ENCODE measurements around the gene SYCE3. TPM values are rescaled to one million over a fixed set of nuclear protein-coding genes. Genes with fewer than 3 reads are reported as not detected.

SYCE3 gene
- total and polyA plus RNA-seq, 8 donors, result 0.45 to 0.80 (median 0.63) TPM; not detected in 5

DNA sequence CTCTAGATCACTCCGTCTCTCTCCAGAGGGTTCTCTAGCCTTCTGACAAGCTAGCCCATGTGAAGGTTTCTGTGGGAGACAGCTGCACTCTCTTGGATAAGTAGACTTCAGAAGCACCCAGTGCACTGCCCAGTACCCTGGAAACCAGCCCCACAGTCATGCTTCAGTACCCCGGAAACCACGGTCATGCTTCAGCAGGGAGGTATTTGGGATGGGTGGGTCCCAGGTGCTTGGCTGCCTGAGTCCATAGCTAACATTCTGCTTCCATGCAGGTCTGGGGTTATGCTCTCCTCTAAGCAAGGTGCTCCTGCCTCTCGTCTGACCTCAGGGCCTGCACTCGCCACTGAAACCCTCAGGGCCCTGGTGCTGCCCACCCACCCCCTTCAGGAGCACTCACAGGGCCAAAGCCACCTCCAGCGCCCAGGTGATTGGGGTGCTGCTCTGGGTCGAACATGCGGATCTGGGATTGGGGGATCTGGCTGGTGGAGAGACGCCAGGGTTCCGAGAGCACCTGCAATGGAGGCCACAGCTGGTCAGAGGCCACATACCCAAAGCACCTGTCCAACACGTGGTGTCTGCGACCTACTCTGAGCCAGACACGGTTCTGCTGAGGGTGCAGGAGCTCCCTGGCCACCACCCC lies 7.3 kb upstream of the SYCE3 start:
- DNase-seq, result peak in 1 of 6 donors; percentile 57

DNA sequence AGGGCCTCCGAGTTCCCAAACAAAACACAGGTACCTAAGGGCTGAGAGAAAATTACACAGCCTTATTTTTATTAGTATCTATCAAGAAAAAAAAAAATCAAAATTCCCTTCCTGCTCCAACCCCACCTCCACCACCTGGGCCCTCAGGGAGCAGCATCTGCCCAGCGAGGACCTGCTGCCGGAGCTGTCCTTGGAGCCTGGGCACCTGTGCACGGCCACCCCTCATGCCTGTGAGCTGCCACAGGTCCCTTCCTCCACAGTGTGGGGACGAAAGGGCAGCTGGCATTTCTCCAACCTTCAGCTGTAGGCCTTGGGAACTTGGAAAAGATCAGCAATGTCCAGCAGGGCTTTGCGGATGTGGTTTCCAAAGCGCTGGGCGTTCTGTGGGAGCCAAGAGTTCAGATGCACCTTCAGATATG lies 6.3 kb upstream of the SYCE3 start:
- Histone ChIP-seq H3K27ac (peak overlapping the region in 3 of 4 donors; percentile 2 to 39 (median 16)), H3K9me3 (no peaks in the 10 kb centered on the region), H3K27me3 (no peaks in the 10 kb centered on the region), H3K36me3 (peaks cover 0 to 16% (median 0%) of the 10 kb centered on the region in 3 donors), H3K4me3 (no peak overlapping the region), H3K4me1 (peaks cover 0 to 14% (median 6%) of the 10 kb centered on the region in 3 donors)
- WGBS, 2 donors, result 34 to 44% methylated on average over 8 of the region's 8 CpGs
- DNase-seq, result peak; percentile 62 to 76 (median 68)
- TF ChIP-seq, protein P1, sequence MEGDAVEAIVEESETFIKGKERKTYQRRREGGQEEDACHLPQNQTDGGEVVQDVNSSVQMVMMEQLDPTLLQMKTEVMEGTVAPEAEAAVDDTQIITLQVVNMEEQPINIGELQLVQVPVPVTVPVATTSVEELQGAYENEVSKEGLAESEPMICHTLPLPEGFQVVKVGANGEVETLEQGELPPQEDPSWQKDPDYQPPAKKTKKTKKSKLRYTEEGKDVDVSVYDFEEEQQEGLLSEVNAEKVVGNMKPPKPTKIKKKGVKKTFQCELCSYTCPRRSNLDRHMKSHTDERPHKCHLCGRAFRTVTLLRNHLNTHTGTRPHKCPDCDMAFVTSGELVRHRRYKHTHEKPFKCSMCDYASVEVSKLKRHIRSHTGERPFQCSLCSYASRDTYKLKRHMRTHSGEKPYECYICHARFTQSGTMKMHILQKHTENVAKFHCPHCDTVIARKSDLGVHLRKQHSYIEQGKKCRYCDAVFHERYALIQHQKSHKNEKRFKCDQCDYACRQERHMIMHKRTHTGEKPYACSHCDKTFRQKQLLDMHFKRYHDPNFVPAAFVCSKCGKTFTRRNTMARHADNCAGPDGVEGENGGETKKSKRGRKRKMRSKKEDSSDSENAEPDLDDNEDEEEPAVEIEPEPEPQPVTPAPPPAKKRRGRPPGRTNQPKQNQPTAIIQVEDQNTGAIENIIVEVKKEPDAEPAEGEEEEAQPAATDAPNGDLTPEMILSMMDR (IDR thresholded peaks at IDR 0.05), result no peak
- ATAC-seq, result peak; percentile 54 to 83 (median 72)
- intact Hi-C loops (cut with DNase I), result no loop called here
- FAIRE-seq, result no peak

More for the DNA sequence above, 7.3 kb upstream of the SYCE3 start:
- FAIRE-seq (no peak), ATAC-seq (peak in 1 of 4 donors; percentile 12)
- WGBS, 2 donors, result 83 to 88% methylated on average over 13 of the region's 13 CpGs
- Histone ChIP-seq H3K27me3 (no peaks in the 10 kb centered on the region), H3K9me3 (no peaks in the 10 kb centered on the region), H3K27ac (no peak overlapping the region), H3K4me3 (no peak overlapping the region), H3K4me1 (peaks cover 0 to 14% (median 6%) of the 10 kb centered on the region in 3 donors), H3K36me3 (peaks cover 0 to 16% (median 0%) of the 10 kb centered on the region in 3 donors)
- intact Hi-C loops (cut with DNase I), result no loop called here
- TF ChIP-seq, protein P1 (IDR thresholded peaks at IDR 0.05), result no peak

DNA sequence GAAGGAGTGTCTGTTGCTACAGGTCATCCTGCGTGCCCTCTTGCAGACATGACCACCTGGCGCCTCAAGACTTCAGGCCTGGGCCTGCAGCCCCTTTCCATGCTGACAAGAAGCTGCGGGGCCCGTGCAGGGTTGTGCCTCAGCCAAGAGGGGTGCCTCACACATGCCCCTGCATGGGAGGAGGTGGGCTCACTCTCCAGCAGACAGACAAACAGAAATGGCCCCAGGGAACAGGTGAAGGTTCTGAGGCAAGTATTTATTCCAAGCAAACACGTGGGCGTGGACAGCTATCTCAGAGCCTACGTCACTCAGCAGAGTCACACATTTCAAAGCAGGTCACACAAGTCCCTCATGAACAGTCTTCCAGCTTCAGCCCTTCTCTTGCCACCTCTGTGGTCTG lies 5.9 kb upstream of the SYCE3 start:
- Histone ChIP-seq H3K4me3 (no peak overlapping the region), H3K36me3 (peaks cover 0 to 16% (median 0%) of the 10 kb centered on the region in 3 donors), H3K27me3 (no peaks in the 10 kb centered on the region), H3K27ac (peak overlapping the region in 3 of 4 donors; percentile 2 to 39 (median 16)), H3K9me3 (no peaks in the 10 kb centered on the region), H3K4me1 (peaks cover 0 to 16% (median 6%) of the 10 kb centered on the region in 3 donors)
- intact Hi-C loops (cut with DNase I), result no loop called here
- TF ChIP-seq, protein P1 (IDR thresholded peaks at IDR 0.05), result no peak
- ATAC-seq, result peak; percentile 51 to 80 (median 70)
- no peak for FAIRE-seq
- DNase-seq, result peak in 3 of 6 donors; percentile 46 to 50 (median 50)
- WGBS, 2 donors, result 68 to 69% methylated on average over 7 of the region's 7 CpGs

DNA sequence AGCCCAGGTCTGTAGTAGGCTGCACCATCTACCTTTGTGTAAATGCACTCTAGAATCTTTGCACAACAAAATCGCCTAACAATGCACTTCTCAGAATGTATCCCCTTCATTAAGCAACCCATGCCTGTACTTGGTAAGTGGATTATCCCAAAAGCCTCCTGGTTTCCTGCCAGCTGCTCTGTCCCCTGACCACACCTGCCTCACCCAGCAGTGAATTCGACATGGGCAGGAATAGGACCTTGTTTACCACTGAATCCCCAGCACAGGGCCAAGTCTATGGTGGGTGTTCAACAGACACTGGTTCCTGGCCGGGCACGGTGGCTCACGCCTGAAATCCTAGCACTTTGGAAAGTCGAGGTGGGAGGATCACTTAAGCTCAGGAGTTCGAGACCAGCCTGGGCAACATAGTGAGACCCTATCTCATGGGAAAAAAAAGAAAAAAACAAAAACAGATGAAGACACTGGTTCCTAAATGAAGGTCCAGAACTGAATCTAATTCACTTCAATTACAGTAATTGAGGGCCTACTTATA lies 5.1 kb upstream of the SYCE3 start:
- no peak overlapping the region for H3K27ac ChIP-seq
- TF ChIP-seq, protein P1 (IDR thresholded peaks at IDR 0.05), result no peak
- H3K9me3 ChIP-seq, result no peaks in the 10 kb centered on the region
- intact Hi-C loops (cut with DNase I), result no loop called here
- FAIRE-seq (no peak), DNase-seq (no peak), ATAC-seq (no peak)
- H3K36me3 ChIP-seq, result peaks cover 0 to 16% (median 0%) of the 10 kb centered on the region in 3 donors
- no peak overlapping the region for H3K4me3 ChIP-seq
- peaks cover 0 to 16% (median 6%) of the 10 kb centered on the region in 3 donors for H3K4me1 ChIP-seq
- H3K27me3 ChIP-seq, result no peaks in the 10 kb centered on the region
- WGBS, 2 donors, result 86 to 89% methylated on average over 7 of the region's 7 CpGs

DNA sequence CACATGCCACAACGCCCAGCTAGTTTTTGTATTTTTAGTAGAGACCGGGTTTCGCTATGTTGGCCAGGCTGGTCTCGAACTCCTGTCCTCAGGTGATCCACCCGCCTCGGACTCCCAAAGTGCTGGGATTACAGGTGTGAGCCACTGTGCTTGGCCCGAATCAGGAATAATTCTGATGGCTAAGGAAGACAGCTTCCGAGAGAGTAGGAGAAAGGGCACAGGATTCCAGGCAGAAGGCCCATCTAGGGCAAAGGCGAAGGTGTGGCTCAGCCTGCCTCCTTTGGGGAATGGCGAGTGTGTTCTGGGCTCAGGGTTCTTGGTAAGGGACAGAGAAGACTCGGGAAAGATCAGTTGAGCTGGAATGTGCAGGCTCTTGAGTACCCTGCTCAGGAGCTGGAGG lies 1.6 kb upstream of the SYCE3 start:
- FAIRE-seq, result no peak
- peaks cover 0 to 11% (median 6%) of the 10 kb centered on the region in 3 donors for H3K4me1 ChIP-seq
- H3K36me3 ChIP-seq, result no peaks in the 10 kb centered on the region
- H3K4me3 ChIP-seq, result peak overlapping the region in 1 of 4 donors; percentile 70
- no peaks in the 10 kb centered on the region for H3K9me3 ChIP-seq
- no peaks in the 10 kb centered on the region for H3K27me3 ChIP-seq
- intact Hi-C loops (cut with DNase I), result no loop called here
- no peak overlapping the region for H3K27ac ChIP-seq
- TF ChIP-seq, protein P1 (IDR thresholded peaks at IDR 0.05), result no peak
- WGBS, 2 donors, result 90 to 93% methylated on average over 11 of the region's 11 CpGs
- DNase-seq, result peak in 1 of 6 donors; percentile 22
- ATAC-seq, result no peak

Data from pancreas (tissue), 10 donors.